ENCODE measurements around the gene DDX20.

The DDX20 gene

GRCh38 chr1:111751906-111752575 is 3.7 kb upstream of the DDX20 start:
- DNase-seq, result no peak

- no peak for DNase-seq
Observed at GRCh38 chr1:111754984-111755330, 744 bp upstream of the DDX20 start.

- DNase-seq, result no peak
Observed at GRCh38 chr1:111756124-111756513, 418 bp downstream of the DDX20 start.

DNA sequence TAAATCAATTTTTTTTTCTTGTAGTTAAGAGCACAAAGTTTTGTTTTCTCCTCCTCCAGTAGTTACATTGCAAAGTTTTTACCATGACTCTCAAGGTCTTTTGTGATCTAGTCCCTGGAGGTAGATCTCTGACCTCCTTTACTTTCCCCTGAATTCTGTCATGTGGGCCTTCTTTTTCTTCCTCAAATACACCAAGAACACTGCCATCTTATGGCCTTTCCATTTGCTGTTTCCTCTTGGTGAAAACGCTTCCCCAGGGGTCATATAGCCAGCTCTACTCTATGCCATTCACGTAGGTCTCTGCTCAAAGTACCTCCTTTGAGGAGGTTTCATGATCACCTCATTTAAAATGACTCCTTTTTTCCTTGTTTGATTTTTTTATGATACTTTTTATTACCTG is 2.7 kb downstream of the DDX20 start:
- DNase-seq, result no peak

- no peak for DNase-seq
Observed at GRCh38 chr1:111761717-111762116, 6.0 kb downstream of the DDX20 start.

DNA sequence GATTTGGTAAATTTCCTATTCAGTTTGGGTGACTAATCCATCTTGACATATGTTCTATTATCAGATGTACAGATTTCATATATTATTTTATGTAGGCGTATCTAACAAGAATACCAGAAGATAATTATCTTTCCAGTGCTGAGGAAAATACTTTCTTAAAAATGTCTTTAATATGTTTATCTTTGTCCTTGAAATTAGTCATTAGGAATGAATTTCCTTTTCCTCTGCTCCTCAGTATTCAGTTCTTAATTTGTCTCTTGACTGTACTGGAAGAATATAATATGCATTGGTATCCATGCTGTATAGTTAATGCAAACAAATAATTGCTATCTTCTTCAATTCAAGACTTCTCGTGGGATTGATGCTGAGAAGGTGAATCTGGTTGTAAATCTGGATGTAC is 6.6 kb downstream of the DDX20 start:
- DNase-seq, result no peak

DNA sequence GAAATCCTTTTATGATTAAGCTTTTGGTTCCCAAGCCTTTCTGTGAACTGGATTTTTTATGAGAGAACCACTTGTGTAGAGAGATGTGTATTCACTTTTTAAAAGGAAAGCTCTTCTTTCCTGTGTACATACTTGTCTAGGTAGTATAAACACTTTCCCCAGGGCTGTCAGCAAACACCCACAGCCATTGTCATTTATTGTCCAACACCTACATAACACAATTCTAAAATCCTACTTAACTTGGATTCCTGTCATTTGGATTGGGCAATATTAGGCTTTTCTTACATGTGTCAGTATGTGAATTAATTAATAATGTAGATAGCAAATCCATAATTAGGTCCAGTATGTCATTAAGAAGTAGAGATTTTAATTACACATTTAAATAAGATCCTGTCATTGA is 12.3 kb downstream of the DDX20 start:
- no peak for DNase-seq

GRCh38 chr1:111768625-111769024 is 12.9 kb downstream of the DDX20 start:
- DNase-seq, result no peak

GRCh38 chr1:111769517-111770146 is 13.9 kb downstream of the DDX20 start:
- peak; percentile 27 for DNase-seq

DNA sequence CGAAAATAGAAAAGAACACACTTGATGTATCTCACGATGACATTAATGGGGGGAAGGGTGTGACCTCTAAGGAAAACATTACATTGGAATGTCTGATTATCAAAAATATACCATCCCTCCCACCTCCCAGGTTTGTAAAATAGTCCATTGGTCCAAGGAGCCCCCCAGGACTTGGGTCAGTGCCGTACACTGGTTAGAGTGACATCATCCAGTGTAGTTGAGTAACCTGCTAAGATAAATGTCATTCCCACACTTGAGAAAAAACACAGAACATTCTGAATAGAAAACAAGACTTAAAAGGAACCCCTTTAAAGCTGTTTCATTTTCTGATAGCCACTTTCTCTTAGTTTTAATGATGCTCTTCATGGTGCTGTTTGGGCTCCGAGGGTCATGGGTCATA is 15.2 kb downstream of the DDX20 start:
- no peak for DNase-seq

GRCh38 chr1:111775966-111776365 is 20.3 kb downstream of the DDX20 start:
- no peak for DNase-seq

DNA sequence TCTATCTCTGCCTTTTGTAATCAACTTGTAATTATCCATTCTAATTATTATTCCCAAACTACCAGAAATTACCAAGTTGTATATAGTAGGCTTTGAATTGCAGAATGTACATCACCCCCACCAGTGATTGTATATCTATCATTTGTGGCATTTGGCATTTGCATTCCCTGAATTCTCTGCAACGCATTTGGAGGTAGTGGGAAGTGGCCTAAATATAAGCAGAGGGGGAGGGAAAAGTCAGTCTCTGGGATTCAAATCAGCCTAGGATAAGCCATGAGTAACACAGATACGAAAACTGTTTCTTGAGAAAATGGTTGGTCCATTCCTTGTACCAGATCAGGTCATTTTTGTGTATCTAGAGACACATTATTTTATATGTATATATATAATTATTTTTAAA is 20.7 kb downstream of the DDX20 start:
- DNase-seq, result no peak

DNA sequence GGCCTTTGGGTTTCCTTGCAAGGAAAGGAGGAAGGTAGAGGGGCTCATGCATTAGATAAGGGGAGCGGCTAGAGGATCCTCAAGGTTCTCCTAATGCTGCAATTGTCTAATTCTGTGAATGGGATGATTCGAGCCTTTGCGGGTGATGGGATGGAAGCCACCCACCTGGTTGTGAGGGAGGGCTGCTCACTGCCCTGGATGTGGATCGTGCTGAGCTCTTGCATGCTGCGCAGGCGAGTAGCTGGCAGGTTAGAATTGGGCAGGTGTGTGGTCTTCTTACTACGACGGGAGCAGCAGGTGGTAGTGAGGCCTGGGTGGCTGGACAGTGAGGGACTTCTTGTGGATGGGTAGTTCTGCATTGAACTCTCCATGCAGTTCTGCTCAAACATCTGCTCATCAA is 21.2 kb downstream of the DDX20 start:
- no peak for DNase-seq

- no peak for DNase-seq
Observed at GRCh38 chr1:111777301-111777700, 21.6 kb downstream of the DDX20 start.

GRCh38 chr1:111778066-111778465 is 22.4 kb downstream of the DDX20 start:
- DNase-seq, result no peak

- DNase-seq, result no peak
Observed at GRCh38 chr1:111778541-111779051, 22.9 kb downstream of the DDX20 start.

DNA sequence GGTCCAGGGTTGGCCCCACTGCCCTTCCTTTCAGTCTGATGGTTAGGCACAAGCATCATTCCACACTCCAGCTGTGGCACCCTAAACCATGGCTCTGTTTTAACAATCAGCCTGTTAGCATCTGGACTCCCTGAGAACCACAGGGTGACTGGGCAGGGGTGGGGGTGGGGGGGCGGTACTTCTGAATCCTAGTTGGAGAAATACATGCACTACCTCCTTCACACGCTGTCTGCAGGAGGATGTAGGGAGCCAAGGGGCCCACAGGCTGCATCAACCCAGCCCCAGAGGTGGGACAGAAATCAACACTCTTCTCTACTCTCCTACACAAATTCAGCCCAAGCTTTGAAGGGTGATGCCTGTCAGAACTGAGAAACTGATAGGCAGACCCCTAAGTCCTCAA is 23.8 kb downstream of the DDX20 start:
- no peak for DNase-seq

GRCh38 chr1:111784273-111784901 is 28.7 kb downstream of the DDX20 start:
- no peak for DNase-seq

- DNase-seq, result no peak
Observed at GRCh38 chr1:111786669-111787207, 31.0 kb downstream of the DDX20 start.

DNA sequence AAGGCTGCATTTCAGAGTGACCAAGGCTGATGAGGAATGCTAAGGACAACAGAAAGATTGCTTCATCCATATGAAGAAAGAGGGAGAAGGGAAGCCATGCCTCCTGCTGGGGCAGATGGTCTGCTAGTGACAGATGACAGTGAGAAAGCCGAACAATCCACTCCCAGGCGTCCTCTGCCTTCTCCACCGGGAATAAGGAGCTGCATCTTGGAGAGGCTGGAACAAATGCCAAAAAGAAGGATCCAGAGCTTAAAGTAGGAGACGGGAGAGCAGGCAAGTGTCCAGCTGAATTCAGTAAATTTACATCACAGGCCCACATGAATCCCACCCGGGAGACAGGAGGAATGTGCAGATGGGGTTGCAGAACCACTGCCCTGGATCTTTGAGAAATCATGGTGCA is 33.4 kb downstream of the DDX20 start:
- DNase-seq, result no peak

DNA sequence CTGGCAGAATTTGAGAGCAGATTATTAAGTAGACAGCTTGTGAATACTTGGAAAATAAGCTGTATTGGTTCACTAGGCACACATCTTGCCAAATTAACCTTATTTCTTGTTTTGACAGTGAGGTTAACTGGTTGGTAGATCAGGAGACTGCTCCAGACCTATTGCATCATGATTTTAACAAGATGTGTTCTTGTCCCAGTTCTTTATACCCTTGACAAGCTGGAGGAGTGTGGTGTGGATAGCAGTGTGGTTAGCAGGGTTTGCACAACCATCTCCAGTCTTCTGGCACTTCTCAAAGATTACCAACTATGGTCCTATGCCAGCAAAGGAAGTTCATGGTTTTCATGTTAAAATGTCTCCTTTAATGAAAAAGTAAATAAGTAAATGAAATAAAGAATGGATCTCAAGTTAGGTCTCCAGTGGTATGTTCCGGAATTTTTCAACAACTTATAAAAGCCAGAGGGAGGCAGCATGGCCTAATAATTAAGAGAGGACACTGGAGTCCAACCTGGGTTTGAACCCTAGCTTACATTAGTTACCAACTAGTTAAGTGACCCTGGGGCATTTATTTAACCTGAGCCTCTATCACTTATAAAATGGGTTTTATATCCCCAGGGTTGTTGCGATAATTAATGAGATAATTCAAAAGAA is 34.1 kb downstream of the DDX20 start:
- DNase-seq, result no peak

DNA sequence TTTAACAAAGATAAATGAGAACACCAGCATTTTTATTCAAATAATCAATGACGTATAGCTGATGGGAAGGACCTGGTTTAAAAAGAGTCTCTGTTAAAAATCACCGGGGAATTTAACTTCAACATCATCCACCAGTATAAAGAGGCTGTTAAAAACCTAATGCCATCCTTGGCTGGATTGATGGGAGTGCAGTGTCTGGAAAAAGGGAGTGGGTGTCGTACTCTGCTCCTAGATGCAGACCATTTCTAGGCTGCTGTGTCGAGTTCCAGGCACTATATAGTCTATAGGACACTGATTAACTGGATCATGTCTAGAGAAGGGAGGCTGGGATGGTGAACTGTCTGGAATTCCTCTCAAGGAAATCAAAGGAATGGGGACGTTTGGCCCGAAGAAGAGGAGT is 36.1 kb downstream of the DDX20 start:
- DNase-seq, result no peak

GRCh38 chr1:111792249-111792648 is 36.5 kb downstream of the DDX20 start:
- no peak for DNase-seq

GRCh38 chr1:111793923-111794322 is 38.2 kb downstream of the DDX20 start:
- DNase-seq, result no peak
